ENCODE data around the gene SPRR1A.
"Not testable (repeated sequence)": the region's sequence is repeated elsewhere in the genome, so short reads cannot be mapped to it uniquely, and the experiment has no call there.

SPRR1A gene

DNA sequence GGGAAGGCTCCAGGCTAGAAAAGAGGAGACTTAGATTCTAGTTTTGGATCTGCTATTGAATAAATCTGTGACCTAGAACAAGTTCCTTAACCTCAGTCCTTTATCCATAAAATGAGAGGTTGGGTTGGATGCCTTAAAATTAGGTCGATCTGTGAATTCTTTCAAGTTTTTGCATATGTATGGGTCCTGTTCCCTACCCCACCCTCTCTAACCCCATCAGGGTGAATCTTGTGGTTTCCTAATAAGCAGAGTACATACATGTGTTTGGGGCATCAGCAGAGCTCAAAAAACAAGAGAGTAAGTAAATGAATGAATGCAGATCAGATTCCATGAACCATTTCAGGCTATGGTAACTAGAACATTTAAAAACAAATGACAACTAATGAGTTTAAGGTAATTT is 7.2 kb upstream of the SPRR1A start:
- DNase-seq, result no peak

DNA sequence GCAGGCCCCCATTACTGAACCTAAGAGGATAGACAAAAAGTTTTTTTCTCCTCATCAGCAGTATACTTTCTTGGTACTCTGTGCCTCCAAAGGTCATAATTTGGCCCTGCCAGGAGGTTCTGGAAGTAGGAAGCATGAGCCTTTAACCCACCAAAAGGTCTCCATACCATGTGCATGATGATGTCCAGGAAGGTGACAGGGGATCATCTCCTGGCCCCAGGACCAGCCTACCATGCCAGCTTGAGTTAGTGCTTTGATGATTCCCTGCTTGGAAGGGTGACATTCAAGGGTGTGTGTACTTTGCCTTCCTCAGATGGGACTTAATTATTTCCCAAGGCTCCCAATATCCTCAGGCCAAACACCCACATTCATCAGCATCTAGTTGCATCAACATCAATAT is 6.3 kb upstream of the SPRR1A start:
- no peak for DNase-seq

DNA sequence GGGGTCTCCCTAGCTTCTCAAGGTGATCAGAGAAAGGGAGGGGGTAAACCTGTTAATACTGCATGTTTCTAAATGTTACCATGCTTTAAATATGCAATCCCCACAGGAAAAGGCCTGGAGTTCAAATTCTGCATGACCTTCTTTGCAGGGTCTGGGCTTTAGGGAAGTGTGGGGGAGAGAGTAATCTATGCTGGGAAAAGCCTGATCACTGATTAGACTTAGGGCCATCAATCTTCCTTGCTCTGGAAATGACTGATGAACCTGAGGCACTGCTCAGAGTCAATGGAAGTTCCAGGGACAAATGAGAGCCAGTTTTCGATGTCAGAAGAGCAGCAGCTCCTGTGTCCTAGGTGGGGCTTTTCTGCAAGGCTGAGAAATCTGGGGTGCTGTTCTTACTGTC is 3.2 kb upstream of the SPRR1A start:
- no peak for DNase-seq

DNA sequence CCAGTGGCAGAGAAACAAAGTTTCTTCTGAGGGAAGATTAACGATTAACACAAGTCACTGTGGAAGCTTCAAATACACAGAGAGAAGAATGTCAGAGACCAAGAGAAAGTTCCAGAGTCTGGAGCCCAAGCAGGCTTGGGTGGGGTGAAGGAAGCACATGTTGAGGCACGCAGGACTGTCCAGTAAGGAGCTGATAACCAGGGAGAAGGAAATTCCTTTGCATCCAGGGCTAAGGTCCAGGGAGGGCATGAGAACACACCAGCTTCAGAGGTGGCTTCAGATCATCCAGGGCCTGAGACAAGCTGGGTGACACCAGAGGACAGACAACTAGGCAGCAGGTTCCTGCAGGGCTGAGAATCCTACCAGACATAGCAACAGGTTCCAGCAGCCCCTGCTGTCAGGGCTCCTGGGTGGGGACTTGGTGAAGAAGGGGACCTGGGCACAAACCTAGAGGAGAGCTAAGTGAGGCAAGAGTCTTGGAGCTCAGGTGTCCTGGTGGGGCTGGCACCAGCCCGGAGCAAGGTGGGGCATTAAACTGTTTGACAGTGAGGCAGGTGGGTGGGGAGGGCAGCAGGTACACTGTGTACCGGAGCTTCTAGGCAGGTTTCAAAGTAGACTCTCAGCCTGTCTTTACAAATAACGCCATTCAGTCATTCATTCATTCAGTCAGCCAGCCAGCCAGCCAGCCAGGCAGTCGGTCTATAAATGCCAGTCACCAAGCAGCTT is 2.6 kb upstream of the SPRR1A start:
- no peak for DNase-seq

DNA sequence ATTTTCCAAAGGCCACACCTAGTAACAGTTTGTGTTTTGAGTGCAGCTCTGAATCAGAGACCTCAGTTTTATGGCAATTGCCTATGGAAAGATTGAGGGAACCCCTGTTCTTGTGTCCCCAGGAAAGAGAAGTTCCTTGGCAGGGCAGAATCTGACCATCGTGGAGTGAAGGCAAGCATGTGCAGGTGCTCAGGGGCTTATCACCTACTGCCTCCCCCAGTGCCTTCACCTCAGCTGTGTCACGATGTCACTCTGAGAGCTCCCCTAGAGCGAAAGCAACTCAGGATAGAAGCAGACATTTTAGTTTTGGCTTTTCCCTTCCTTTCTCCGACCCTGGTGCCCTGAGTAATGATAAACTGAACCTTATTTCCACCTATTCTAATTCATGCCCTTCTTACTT is 1.8 kb upstream of the SPRR1A start:
- DNase-seq, result no peak

DNA sequence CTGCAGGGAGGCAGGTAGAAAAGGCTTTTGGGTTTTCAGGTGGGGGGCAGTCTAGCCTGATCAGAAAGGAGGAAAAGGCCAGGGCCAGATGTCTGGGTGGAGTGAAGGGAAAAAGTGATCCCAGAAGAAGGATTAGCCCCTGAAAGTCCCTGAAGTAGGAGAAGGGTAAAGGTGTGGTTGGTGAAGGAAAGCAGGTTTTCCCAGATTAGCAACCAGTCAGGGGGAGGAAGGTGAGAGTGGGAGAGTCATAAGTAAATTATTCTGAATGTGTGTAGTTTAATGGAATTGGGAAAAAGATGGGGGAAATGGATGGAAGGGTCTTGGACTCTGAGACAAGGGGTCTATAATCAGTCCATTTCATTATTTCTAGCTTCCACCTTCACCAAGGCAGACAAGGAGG is 647 bp upstream of the SPRR1A start:
- DNase-seq, result no peak

DNA sequence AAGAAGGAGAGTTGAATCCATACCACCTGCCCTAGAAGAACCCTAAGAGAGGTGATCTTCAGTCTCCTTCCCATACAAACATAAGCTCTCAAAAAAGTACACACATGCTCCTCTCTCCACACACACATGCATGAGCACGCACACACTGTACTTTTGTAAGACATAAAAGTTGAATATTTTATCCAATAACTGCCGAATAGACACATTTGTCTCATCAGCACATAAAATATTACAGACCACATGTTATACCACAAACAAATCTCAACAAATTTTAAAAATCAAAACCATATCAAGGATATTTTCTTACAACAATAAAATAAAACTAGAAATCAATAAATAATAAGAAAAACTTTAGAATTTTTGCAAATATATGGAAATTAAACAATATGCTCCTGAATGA is 2.7 kb downstream of the SPRR1A start:
- no peak for DNase-seq

DNA sequence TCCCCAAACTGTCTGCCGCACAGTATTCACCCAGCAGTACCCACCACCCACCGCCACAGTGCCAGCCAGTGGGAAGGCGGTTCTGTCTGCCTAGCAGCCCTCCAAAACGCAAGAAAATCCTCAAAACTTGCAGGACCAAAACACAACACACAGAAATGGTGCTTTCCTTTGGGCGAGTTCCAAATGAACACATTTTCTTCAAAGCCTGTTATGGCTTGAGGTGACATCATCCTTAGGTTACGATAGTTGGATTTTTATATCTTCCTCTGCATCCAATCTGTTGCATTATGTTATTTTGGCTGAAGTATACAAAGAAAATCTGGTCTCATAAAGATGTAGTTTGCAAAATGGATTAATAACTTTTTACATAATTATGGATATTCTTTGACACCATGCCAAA is 9.3 kb downstream of the SPRR1A start:
- no peak for DNase-seq

DNA sequence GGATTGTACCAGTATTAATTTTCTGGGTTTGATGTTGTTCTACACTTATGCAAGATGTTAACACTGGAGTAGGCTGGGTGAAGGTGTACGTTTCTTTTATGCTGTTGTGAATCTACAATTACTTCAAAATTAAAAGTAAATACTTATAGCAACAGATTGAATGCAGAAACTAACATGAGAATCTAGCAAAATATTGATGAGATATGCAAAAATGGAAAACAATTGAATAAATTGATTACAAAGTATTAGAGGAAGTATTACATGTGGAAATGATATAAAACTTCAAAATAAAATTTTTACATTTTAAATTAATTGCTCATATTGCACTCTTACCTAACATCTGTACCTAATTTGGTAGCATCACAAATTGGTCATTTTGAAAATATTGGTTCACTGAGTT is 12.0 kb downstream of the SPRR1A start:
- DNase-seq, result no peak

DNA sequence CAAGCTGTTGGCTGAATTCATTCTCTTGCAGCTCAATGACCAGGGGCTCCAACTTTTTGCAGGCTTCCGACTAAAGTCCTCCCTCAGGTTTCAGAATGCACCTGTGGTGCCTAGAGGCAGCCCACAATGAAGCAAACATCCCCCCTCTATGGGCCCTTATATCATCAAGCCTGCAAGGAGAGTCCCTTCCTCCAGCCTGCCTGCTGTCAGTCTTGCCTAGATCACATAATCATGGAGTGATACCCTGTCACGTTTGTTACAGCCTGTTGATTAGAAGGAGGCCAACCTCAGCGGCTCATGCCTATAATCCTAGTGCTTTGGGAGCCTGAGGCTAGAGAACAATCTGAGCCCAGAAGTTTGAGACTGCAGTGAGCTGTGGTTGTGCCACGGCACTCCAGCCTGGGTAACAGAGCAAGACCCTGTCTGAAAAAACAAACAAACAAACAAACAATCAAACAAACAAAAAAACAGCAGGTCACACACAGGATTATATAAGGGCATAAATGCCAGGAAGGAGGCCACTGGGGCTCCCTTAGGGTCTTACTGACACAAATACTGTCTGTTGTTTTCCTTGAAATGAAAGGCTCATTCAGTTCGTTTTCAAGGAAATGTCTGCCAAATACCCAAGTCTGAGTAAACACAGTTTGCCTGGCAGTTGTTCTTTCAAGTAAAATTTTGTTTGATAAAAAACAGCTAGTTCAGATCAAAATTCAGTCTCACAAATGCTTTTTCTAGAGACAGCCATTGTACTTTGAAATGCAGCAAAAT is 12.9 kb downstream of the SPRR1A start:
- DNase-seq, result no peak

DNA sequence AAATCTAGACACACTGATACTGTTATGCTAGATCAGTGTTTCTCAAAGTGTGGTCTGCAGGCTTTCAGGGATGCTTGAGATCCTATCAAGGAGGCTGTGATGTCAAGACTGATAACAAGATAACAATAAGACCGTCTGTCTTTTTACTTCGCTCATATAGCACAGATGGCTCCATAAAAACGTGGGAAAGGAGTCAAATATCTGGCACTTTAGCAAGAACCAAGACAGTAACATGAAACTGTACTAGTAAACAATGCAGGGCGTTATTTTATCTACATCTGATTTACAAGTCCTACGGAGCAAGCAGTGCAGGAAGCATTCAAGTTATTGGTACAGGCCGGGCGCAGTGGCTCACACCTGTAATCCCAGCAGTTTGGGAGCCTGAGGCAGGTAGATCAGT is 14.0 kb downstream of the SPRR1A start:
- no peak for DNase-seq

DNA sequence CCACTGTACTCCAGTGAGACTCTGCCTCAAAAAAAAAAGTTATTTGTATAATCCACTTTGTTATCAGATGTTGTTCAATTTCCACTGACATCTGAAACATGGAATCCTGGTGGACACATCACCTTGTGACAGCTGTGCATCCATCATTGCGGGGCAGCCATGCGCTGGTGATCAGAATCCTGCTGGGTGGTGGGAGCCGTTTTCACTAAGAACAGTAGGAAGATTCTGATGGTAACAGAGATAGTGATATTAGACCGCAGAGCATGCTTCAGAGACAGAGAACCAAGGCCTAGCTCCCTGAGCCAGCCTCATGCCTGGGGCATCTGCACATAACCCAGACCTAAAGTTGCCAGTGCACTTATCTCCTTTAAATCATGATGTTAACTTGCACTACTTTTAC is 14.6 kb downstream of the SPRR1A start:
- DNase-seq, result no peak

DNA sequence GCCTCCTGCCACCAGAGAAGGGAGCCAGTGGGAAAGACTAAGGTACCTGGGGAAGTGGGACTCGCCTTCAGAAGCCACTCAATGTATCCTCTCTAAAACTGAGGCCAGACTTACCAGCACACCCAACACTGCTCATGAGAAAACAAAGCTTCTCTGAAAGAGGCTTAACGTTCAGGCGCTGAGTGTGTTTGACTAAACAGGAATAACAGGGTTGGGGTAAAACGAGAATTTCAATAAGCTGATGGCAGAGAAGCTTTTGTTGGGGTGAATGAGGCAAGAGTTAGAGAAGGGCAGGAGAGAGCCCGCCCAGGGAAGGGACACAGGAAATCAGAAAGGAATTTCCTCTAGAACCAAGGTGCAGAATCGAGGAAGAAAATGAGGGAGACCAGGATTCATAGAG is 15.9 kb downstream of the SPRR1A start:
- DNase-seq, result no peak

DNA sequence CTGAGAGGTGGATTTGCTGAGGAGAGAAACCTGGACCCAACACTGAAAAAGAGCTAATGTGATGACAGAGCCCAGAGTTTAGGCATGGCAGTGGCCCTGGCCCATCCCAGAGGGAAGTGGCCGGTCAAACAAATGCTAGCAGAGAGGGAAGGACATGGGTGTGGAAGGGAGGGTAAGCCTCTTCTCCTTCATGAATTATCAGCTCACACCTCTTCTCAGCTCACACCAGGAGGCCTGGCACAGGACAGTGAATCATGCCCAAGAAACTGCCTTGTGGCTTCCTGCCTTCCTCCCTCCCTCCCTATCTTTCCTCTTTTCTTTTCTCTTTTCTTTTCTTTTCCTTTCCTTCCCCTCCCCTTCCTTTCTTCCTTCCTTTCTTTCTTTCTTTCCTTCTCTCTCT is 16.4 kb downstream of the SPRR1A start:
- no peak for DNase-seq

DNA sequence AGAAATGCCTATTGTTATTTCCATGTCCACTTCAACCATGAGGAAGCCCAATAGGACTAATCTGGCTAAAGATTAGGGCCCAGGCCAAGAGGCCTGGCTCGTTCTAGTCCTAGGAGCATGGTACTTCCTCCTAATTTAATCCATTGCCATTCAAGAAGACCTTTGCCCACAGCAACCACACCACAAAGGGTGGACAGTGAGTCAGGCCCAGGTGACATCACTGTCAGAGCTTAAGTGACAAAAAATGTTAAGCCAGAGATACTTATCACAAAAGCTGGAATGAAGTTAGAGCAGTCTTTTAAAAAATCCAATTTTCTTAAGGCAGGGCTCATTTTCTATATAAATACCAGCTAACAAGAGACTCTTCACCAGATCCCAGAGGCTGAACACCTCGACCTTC is 17.5 kb downstream of the SPRR1A start, which contains the start of gene SPRR3:
TSS of gene SPRR3 (plus strand) at position 368 of the 400 bp plus-strand sequence. CDS start 1,272 bp downstream, outside the sequence.
- no peak for DNase-seq

DNA sequence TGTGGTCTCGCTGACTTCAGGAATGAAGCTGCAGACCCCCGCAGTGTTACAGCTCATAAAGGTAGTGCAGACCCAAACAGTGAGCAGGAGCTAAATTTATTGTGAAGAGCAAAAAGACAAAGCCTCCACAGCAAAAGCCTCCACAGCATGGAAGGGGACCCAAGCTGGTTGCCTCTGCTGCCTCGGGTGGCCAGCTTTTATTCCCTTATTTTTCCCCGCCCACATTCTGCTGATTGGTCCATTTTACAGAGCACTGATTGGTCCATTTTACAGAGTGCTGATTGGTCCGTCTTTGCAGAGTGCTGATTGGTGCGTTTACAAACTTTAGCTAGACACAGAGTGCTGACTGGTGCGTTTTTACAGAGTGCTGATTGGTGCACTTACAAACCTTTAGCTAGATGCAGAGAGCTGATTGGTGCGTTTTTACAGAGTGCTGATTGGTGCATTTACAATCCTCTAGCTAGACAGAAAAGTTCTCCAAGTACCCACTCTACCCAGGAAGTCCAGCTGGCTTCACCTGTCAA is 27.4 kb downstream of the SPRR1A start:
- DNase-seq, result not testable (repeated sequence)

DNA sequence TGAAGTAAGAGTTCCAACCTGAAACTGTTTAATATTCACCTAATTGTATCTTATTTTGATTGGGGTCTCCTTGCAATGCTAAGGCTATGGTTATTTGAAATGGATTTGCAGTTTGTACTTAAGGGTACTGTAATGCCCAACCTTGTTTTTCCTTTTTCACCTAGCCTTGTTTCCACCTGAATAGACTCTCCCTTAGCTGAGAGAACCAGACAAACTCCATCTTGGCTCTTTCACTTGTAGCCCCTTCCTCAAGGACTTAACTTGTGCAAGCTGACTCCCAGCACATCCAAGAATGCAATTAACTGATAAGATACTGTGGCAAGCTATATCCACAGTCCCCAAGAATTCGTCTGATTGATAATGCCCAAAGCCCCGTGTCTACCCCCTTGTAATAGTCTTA is 37.9 kb downstream of the SPRR1A start:
- not testable (repeated sequence) for DNase-seq

DNA sequence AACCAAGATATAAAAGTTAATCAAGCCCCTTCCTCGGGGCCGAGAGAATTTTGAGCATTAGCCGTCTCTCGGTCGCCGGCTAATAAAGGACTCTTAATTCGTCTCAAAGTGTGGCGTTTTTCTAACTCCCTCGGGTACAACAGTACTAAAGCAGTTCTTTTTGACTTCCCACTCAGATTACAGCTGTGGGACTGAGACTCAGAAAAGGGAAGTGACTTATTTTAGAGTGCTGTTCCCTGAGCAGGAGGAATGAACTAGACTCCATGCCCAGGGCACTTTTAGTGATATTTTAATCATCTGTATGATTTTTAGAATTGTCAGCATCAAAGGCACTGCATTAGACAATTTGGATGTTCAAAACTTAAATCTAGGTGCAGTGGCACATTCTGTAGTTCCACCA is 38.5 kb downstream of the SPRR1A start:
- not testable (repeated sequence) for DNase-seq

DNA sequence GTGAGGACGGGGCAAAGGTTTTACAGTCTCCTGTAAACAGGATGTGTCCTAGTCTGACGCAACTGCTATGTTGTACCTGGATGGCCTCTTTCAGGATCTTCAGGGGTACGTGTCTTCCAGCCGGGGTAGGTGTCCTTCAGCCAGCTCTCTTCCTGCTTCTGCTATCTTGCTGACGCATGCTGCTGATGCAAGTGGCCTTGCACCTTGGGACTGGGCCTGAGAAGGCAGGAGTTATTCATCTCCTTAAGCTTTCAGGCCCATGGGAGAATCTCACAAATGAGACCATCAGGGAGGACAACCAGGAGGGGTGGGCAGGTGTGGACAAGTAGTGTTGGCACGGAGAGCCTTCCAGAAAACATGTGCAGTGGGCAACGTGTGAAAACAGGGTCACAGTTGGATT is 39.2 kb downstream of the SPRR1A start:
- DNase-seq, result no peak

DNA sequence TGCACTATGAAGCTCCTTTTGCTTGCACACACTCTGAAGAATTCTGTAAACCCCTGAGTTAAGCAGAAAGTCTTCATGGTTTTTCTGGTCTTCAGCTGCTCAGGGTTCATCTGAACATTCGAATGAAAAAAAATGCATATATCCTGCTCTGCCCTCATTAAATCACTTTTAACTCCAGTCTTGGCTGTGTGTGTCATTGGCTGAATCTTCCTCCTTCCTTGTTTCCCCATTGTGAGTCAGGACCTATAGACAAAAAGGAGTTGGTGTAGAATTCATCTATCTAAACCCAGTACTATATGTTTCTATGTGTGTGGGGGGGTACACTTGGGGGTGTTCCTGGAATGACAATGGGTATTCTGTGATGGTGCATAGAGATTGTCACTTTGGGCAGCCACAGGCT is 40.5 kb downstream of the SPRR1A start:
- DNase-seq, result no peak

DNA sequence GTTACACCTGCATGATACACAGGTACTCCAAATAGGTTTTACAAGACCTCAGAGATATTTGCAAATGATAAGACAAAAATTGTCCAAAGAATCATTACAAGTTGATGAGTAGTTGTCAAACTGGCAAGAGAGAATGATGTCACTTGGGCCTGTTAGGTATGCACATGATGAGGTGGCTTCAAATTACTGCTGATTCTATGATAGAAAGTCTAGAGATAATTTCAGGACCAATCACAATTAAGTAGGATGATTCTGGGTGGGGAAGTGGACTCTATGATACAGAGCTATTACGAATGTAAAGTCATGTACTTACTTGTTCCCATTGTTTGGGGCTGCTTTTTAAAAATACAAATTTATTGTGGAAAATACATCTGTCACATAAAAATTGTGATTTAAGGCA is 41.9 kb downstream of the SPRR1A start:
- no peak for DNase-seq

DNA sequence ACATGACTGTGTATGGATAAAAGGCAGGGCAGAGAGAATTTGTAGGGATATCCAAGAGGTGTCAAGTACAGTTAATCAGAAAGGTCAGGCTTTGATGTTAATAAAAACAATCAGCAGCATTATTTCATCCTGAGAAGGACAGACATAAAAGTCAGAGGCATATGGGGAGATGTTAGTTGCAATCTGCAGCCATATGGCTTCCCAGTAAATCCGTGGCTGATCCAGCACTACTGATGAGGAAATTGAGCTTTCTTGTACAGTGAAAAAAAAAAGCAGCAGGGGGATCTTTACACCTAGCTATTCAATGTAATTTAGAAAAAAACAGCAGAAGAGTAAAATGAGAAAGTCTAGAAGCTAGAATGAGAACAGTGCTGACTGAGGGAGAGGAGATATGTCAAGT is 44.9 kb downstream of the SPRR1A start:
- DNase-seq, result no peak

DNA sequence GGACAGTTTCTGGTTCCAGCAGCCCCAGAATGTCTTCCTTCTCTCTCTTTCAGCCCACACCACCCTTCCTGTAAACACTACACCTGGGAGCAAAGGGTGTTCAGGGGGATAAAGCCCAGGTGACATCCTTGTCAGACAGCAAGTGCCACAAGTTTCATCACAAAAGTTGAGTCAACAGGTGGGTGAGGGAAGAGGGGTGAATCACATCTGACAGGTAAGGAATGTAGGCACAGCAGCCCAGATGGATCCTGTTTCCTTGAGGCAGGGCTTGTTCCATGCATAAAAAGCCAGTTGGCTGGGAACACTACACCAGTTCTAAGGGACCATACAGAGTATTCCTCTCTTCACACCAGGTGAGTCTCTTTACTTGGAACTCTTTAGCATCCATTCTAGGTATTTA is 47.0 kb downstream of the SPRR1A start, which contains the start of gene SPRR1B:
TSS of gene SPRR1B (plus strand) at position 309 of the 400 bp plus-strand sequence. CDS start 1,143 bp downstream, outside the sequence.
- DNase-seq, result no peak

DNA sequence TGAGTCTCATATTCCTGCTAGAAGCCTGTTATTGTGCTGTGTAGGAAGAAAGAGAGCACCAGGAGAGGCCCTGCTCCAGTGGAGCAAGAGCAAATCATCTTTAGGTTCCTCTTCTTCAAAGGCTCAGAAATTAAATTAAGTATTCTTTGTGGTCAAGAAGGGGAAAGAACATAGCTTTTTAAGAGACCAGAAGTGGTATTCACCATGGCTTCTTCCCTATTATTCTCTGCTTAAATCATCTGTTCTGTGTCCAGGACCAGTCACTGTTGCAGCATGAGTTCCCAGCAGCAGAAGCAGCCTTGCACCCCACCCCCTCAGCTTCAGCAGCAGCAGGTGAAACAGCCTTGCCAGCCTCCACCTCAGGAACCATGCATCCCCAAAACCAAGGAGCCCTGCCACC is 48.2 kb downstream of the SPRR1A start:
- no peak for DNase-seq

Data from stimulated activated CD4-positive, alpha-beta T cell treated with anti-CD3 and anti-CD28 coated beads, Interleukin-2, amount 100 ng/mL, for 24 hours (primary cell).